Measurements from ENCODE around the gene LCTL.

DNA sequence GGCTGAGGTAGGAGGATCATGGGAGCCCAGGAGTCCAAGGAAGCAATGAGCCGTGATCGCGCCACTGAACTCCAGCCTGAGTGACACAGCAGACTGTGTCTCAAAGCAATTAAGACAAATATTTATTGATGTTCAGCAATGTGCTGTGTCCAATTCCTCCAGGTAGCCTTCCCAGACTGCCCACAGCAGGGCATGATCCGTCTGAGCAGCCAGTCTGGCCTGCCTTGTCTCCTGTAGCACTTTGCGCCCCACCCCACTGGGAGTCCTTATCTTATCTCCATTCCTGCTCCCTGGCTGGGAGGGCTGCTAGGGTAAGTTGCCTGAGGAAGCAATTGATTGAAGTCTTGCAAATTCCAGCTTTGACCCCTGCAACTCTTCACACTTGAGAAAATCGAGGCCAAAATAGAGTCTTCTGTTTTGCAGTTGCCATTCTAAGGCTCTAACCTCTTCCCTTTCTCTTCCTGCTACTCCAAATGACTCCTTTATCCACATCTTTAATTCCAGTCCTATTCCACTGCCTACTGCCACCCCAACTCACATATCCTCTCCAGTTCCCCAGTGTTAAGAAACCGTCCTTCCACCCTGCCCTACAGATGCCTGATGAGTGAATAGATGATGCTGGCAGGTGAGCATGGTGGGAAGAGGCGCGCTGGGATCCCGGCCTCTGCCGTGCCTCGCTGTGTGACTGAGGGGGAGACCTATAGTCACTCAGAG, 26.9 kb upstream of the LCTL start:
- TF ChIP-seq, protein P1, sequence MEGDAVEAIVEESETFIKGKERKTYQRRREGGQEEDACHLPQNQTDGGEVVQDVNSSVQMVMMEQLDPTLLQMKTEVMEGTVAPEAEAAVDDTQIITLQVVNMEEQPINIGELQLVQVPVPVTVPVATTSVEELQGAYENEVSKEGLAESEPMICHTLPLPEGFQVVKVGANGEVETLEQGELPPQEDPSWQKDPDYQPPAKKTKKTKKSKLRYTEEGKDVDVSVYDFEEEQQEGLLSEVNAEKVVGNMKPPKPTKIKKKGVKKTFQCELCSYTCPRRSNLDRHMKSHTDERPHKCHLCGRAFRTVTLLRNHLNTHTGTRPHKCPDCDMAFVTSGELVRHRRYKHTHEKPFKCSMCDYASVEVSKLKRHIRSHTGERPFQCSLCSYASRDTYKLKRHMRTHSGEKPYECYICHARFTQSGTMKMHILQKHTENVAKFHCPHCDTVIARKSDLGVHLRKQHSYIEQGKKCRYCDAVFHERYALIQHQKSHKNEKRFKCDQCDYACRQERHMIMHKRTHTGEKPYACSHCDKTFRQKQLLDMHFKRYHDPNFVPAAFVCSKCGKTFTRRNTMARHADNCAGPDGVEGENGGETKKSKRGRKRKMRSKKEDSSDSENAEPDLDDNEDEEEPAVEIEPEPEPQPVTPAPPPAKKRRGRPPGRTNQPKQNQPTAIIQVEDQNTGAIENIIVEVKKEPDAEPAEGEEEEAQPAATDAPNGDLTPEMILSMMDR (IDR thresholded peaks at IDR 0.05; ENCODE audit: low read depth, low read length, poor library complexity, severe bottlenecking) = no peak
- no peak for TF ChIP-seq EZH2phosphoT487 (IDR thresholded peaks at IDR 0.05; ENCODE audit: borderline replicate concordance, low read length)

All from DOHH2 (cell line).